K562 (cell line): ENCODE measurements around the gene FCSK. TPM values are rescaled to one million over a fixed set of nuclear protein-coding genes. Genes with fewer than 3 reads are reported as not detected.

Source experiments
- ADNP ChIP-seq: fragments of 200-800 bp; sonication (Bioruptor generic); IDR thresholded peaks from 2 replicates; pipeline ENCODE4 v1.6.1; 2016; ENCODE audit warnings: missing genetic modification characterization, missing compliant biosample characterization
- BCLAF1 ChIP-seq, 2 experiments: fragments of 450-650 bp in 1 of 2; IDR thresholded peaks; 2 replicates each; pipeline ENCODE4 v1.6.1; 2011 to 2017; ENCODE audit warnings: low read depth in 2 of 2, antibody characterized with exemption in 1 of 2, borderline replicate concordance in 1 of 2, low read length in 1 of 2, mild to moderate bottlenecking in 1 of 2, mixed read lengths in 1 of 2; ENCODE audit not compliant: control insufficient read depth in 1 of 2
- BCOR ChIP-seq: fragments of 450-650 bp; IDR thresholded peaks from 2 replicates; pipeline ENCODE4 v1.6.1; 2016
- FOXO4 ChIP-seq: fragments of 450-650 bp; formaldehyde crosslinking; IDR thresholded peaks from 2 replicates; pipeline ENCODE4 v1.4.0; 2020; ENCODE audit warnings: mild to moderate bottlenecking, moderate library complexity
- HLTF ChIP-seq: fragments of 450-650 bp; IDR thresholded peaks from 2 replicates; pipeline ENCODE4 v1.6.1; 2016
- KAT7 ChIP-seq: sonication (generic); formaldehyde crosslinking; IDR thresholded peaks from 2 replicates; pipeline ENCODE4 v1.8.0; 2022; ENCODE audit warnings: missing genetic modification reagents, mild to moderate bottlenecking, borderline replicate concordance
- MAX ChIP-seq: sonication (generic); formaldehyde crosslinking; IDR thresholded peaks from 2 replicates; pipeline ENCODE4 v1.9.0; 2022; ENCODE audit warnings: mild to moderate bottlenecking, missing genetic modification reagents
- MCM7 ChIP-seq, 2 experiments: fragments of 450-650 bp; IDR thresholded peaks; 2 replicates each; pipeline ENCODE4 v1.6.1; 2016 to 2018
- MTA2 ChIP-seq: fragments of 450-650 bp; IDR thresholded peaks from 2 replicates; pipeline ENCODE4 v1.6.1; 2016; ENCODE audit warnings: low read depth
- NFE2 ChIP-seq: IDR thresholded peaks from 2 replicates; pipeline ENCODE4 v1.6.1; 2014; ENCODE audit warnings: antibody characterized with exemption, low read depth
- NRF1 ChIP-seq, 2 experiments: fragments of 450-650 bp; IDR thresholded peaks in 1 of 2; conservative IDR thresholded peaks in 1 of 2; 2 replicates each; pipeline ENCODE4 v1.6.1; 2014; ENCODE audit warnings: mild to moderate bottlenecking in 2 of 2
- POLR3G ChIP-seq: IDR thresholded peaks from 2 replicates; pipeline ENCODE4 v1.6.1; 2011; ENCODE audit not compliant: insufficient read length, insufficient replicate concordance; ENCODE audit errors: extremely low read depth
- SAFB ChIP-seq: fragments of 200-400 bp; formaldehyde crosslinking; IDR thresholded peaks from 2 replicates; pipeline ENCODE4 v1.6.1; 2017; ENCODE audit warnings: low read depth, low read length, borderline replicate concordance
- ZNF395 ChIP-seq: fragments of 200-800 bp; sonication (Bioruptor generic); IDR thresholded peaks from 2 replicates; pipeline ENCODE4 v1.6.1; 2017; ENCODE audit warnings: missing genetic modification characterization, missing compliant biosample characterization
- polyA plus RNA-seq, 8 experiments: library from polyadenylated mRNA; depleted of rRNA in 4 of 8; stranded (reverse) in 5 of 8; unstranded in 3 of 8; fragments of >200 nt; fragmentation: Nextera tagmentation in 2 of 8; fragmentation: Illumina TruSeq in 1 of 8; extraction: Ambion mirVana in 2 of 8; extraction: Trizol in 1 of 8; gene quantifications; 2 replicates each; pipeline versions ENCODE4 v1.2.1 to v1.2.3, GENCODE V29; 2011 to 2014; ENCODE audit warnings: inconsistent platforms in 1 of 8, missing spikeins in 1 of 8
- total RNA-seq, 7 experiments: library from RNA; depleted of rRNA in 6 of 7; stranded (reverse); fragments of >200 nt in 6 of 7; fragmentation: Illumina TruSeq in 2 of 7; extraction: Trizol in 2 of 7; gene quantifications; 2 replicates each; pipeline versions ENCODE4 v1.2.1 to v1.2.3, GENCODE V29; 2011 to 2021; ENCODE audit warnings: low replicate concordance in 1 of 7
- TF ChIP-seq, protein P1 (sequence below): fragments of 250-450 bp; sonication (Bioruptor Pico); IDR thresholded peaks from 2 replicates; pipeline ENCODE4 v1.8.0; 2022; ENCODE audit warnings: inconsistent platforms, mild to moderate bottlenecking, moderate library complexity, borderline replicate concordance

FCSK gene
- total and polyA plus RNA-seq, 9 of the 15 experiments (the other 6 are each of a cell fraction or from before 2014, with no cell fraction given), result 0.92 to 18.6 (median 8.3) TPM

DNA sequence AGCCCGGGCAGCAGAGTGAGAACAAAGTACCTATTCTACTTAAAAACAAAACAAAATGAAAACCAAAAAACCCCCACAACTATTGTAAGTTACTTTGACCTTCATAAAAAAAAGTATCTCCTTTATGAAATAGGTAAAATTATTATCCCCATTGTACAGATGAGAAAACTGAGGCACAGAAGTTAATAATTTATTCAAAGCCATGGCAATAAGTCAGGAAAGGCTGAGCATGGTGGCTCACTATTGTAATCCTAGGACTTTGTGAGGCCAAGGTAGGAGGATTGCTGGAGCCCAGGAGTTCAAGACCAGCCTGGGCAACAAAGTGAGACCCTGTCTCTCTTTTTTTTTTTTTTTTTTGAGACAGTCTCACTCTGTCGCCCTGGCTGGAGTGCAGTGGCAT is 30.5 kb downstream of the FCSK start (continued):
- no peak for TF ChIP-seq FOXO4 (CRISPR knock-in tag)
- TF ChIP-seq POLR3G, result no peak
- no peak for TF ChIP-seq HLTF
- TF ChIP-seq MAX (CRISPR knock-in tag), result no peak
- TF ChIP-seq BCLAF1 (IDR thresholded peaks at IDR 0.05; ENCODE audit: borderline replicate concordance in 1 of 2, control insufficient read depth in 1 of 2, low read depth in 2 of 2, low read length in 1 of 2), result no peak
- no peak for TF ChIP-seq NRF1 (conservative IDR thresholded peaks at IDR 0.05 in 1 of 2, IDR thresholded peaks at IDR 0.05 in 1 of 2)
- TF ChIP-seq ZNF395, result no peak
- TF ChIP-seq MCM7 (IDR thresholded peaks at IDR 0.05), result no peak
- TF ChIP-seq, protein P1, sequence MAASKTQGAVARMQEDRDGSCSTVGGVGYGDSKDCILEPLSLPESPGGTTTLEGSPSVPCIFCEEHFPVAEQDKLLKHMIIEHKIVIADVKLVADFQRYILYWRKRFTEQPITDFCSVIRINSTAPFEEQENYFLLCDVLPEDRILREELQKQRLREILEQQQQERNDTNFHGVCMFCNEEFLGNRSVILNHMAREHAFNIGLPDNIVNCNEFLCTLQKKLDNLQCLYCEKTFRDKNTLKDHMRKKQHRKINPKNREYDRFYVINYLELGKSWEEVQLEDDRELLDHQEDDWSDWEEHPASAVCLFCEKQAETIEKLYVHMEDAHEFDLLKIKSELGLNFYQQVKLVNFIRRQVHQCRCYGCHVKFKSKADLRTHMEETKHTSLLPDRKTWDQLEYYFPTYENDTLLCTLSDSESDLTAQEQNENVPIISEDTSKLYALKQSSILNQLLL, result no peak
- no peak for TF ChIP-seq KAT7 (CRISPR knock-in tag)
- TF ChIP-seq NFE2, result no peak
- no peak for TF ChIP-seq SAFB
- peak; percentile 75 for TF ChIP-seq BCOR
- TF ChIP-seq MTA2, result no peak
- TF ChIP-seq ADNP, result peak; percentile 77; the same call in 1 of the 2 replicates
